Esophagus muscularis mucosa (tissue), 4 donors: ENCODE results near the gene PEX11G.

ENCODE experiments used
- EP300 ChIP-seq: sonication (generic); formaldehyde crosslinking; IDR thresholded peaks from one replicate; pipeline ENCODE4 v1.6.1; 2017; ENCODE audit warnings: antibody characterized with exemption
- POLR2A ChIP-seq: fragments of 450-650 bp; IDR thresholded peaks from one replicate; pipeline ENCODE4 v1.6.1; 2017; ENCODE audit warnings: antibody characterized with exemption, moderate library complexity, mild to moderate bottlenecking, low read depth
- POLR2AphosphoS5 ChIP-seq, 2 donors: sonication (generic); formaldehyde crosslinking; IDR thresholded peaks; one replicate each; pipeline ENCODE4 v1.6.1; 2017; ENCODE audit warnings: antibody characterized with exemption in 2 of 2
- TF ChIP-seq, protein P1 (sequence below), 3 experiments: fragments of 200-600 bp in 2 of 3; fragments of 450-650 bp in 1 of 3; sonication (generic) in 2 of 3; IDR thresholded peaks; one replicate each; pipeline ENCODE4 v1.5.1; 2017 to 2019; ENCODE audit warnings: antibody characterized with exemption in 3 of 3, mild to moderate bottlenecking in 2 of 3, moderate library complexity in 1 of 3

DNA sequence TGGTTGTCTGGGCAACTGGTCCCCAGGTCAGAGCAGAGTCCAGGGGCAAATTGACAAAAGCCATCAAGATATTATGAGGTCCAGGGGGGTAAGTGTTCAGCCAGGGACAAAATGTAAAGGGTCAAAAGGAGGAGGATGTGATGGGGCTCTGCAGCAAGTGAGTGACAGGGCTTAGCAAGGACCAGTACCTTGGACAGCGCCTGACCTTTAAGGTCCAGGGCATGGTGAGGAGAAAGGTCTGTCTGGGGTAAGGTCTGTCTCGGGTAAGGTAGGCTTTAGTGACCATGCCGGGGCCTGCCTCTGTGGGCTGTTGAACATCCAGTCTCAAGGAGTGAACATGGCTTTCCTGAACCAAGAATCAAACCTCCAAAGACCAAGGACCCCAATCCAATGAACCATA lies 20.8 kb upstream of the PEX11G start:
- TF ChIP-seq, protein P1, sequence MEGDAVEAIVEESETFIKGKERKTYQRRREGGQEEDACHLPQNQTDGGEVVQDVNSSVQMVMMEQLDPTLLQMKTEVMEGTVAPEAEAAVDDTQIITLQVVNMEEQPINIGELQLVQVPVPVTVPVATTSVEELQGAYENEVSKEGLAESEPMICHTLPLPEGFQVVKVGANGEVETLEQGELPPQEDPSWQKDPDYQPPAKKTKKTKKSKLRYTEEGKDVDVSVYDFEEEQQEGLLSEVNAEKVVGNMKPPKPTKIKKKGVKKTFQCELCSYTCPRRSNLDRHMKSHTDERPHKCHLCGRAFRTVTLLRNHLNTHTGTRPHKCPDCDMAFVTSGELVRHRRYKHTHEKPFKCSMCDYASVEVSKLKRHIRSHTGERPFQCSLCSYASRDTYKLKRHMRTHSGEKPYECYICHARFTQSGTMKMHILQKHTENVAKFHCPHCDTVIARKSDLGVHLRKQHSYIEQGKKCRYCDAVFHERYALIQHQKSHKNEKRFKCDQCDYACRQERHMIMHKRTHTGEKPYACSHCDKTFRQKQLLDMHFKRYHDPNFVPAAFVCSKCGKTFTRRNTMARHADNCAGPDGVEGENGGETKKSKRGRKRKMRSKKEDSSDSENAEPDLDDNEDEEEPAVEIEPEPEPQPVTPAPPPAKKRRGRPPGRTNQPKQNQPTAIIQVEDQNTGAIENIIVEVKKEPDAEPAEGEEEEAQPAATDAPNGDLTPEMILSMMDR (IDR thresholded peaks at IDR 0.05): no peak
- no peak for TF ChIP-seq EP300
- TF ChIP-seq POLR2AphosphoS5 (IDR thresholded peaks at IDR 0.05): no peak
- TF ChIP-seq POLR2A: no peak
